GM12878 (cell line): ENCODE measurements around the gene TBC1D30. TPM values are rescaled to one million over a fixed set of nuclear protein-coding genes. Genes with fewer than 3 reads are reported as not detected.

ENCODE experiments used
- ATAC-seq: fragments of 200-7000 bp; cut with Tn5 transposase; 3 replicates; pipeline ENCODE4 v1.9.1; 2020; ENCODE audit warnings: mild to moderate bottlenecking, moderate library complexity
- BruUV-seq: library from RNA; stranded (reverse); fragments of 400-500 nt; replicated peaks from 2 replicates; lab custom pipeline; 2021; lab: Mats Ljungman, UMichigan
- CTCF ChIA-PET: fragments of 300-600 bp; sonication (Branson Sonifier 250); formaldehyde crosslinking; extraction: SDS; loops from one replicate; lab custom pipeline; 2021; ENCODE audit warnings: inconsistent platforms; lab: Yijun Ruan, JAX
- POLR2A ChIA-PET: fragments of 350-600 bp; formaldehyde crosslinking; extraction: SDS; loops from one replicate; lab custom pipeline; 2021; ENCODE audit warnings: inconsistent platforms; lab: Charles Lee
- RAD21 ChIA-PET: fragments of 300-600 bp; sonication (Branson Sonifier 250); formaldehyde crosslinking; loops from one replicate; lab custom pipeline; 2023; ENCODE audit warnings: antibody characterized with exemption; ENCODE audit not compliant: unreplicated experiment; lab: Charles Lee
- SMC1A ChIA-PET: fragments of 300-600 bp; sonication (Branson Sonifier 250); formaldehyde crosslinking; loops from one replicate; lab custom pipeline; 2023; ENCODE audit not compliant: unreplicated experiment, uncharacterized antibody; lab: Charles Lee
- DNase-seq: peaks from one replicate; pipeline ENCODE4 v3.0.0-alpha.2; 2011; ENCODE audit warnings: low read depth, low spot score
- FAIRE-seq: peaks from 3 replicates; lab custom pipeline; 2011; peaks lifted over from hg19 to GRCh38; lab: Jason Lieb, UNC
- H2AFZ ChIP-seq: 2 replicates; pipeline ENCODE4 v1.6.0; 2011; ENCODE audit warnings: low read depth, low read length, control low read depth; ENCODE audit not compliant: control insufficient read depth
- H3K27ac ChIP-seq: 2 replicates; pipeline ENCODE4 v1.5.1; 2011; ENCODE audit warnings: control low read depth; ENCODE audit not compliant: control insufficient read depth, insufficient read depth
- H3K27me3 ChIP-seq, 2 experiments: replicated peaks in 1 of 2; 2 replicates each; pipeline versions ENCODE4 v1.6.0 to v1.6.1; 2011; ENCODE audit warnings: low read length in 1 of 2; ENCODE audit not compliant: control insufficient read depth in 2 of 2, insufficient read depth in 2 of 2
- H3K36me3 ChIP-seq, 2 experiments: 2 replicates each; pipeline ENCODE4 v1.5.1; 2011; ENCODE audit warnings: low read length in 1 of 2; ENCODE audit not compliant: control insufficient read depth in 2 of 2, insufficient read depth in 2 of 2
- H3K4me1 ChIP-seq: 2 replicates; pipeline ENCODE4 v1.6.1; 2011; ENCODE audit warnings: mild to moderate bottlenecking, low read length, moderate library complexity, mixed read lengths; ENCODE audit not compliant: control insufficient read depth, insufficient read depth
- H3K4me2 ChIP-seq: 2 replicates; pipeline ENCODE4 v1.6.0; 2011; ENCODE audit warnings: control low read depth; ENCODE audit not compliant: control insufficient read depth, insufficient read depth
- H3K4me3 ChIP-seq: fragments of 200-600 bp; sonication (generic); 2 replicates; pipeline ENCODE4 v1.5.1; 2016
- H3K79me2 ChIP-seq: 2 replicates; pipeline ENCODE4 v1.6.0; 2011; ENCODE audit warnings: low read length; ENCODE audit not compliant: control insufficient read depth, insufficient read depth
- H3K9ac ChIP-seq: 2 replicates; pipeline ENCODE4 v1.8.0; 2011; ENCODE audit warnings: low read length, control low read depth, mixed read lengths; ENCODE audit not compliant: control insufficient read depth, insufficient read depth
- H3K9me3 ChIP-seq: replicated peaks from 3 replicates; pipeline ENCODE4 v1.5.1; 2011; ENCODE audit warnings: mild to moderate bottlenecking, low read length; ENCODE audit not compliant: control insufficient read depth, insufficient read depth
- H4K20me1 ChIP-seq: 2 replicates; pipeline ENCODE4 v1.6.0; 2011; ENCODE audit not compliant: control insufficient read depth, insufficient read depth
- CTCF ChIP-seq, 3 experiments: IDR thresholded peaks in 2 of 3; conservative IDR thresholded peaks in 1 of 3; 2 replicates each; pipeline ENCODE4 v1.5.1; 2011; ENCODE audit warnings: low read depth in 3 of 3, low read length in 3 of 3, mild to moderate bottlenecking in 3 of 3, control low read depth in 2 of 3, moderate library complexity in 2 of 3, inconsistent platforms in 1 of 3, mixed read lengths in 1 of 3; ENCODE audit not compliant: control insufficient read depth in 2 of 3, insufficient read depth in 1 of 3; ENCODE audit errors: extremely low read depth in 1 of 3
- GABPA ChIP-seq: IDR thresholded peaks from 2 replicates; pipeline ENCODE4 v1.6.1; 2014; ENCODE audit warnings: antibody characterized with exemption, low read depth, mild to moderate bottlenecking, inconsistent platforms
- IKZF2 ChIP-seq, 2 experiments: fragments of 450-650 bp; IDR thresholded peaks; 2 replicates each; pipeline ENCODE4 v1.6.1; 2017; ENCODE audit warnings: mild to moderate bottlenecking in 2 of 2, moderate library complexity in 2 of 2
- JUNB ChIP-seq: IDR thresholded peaks from 2 replicates; pipeline ENCODE4 v1.6.1; 2016; ENCODE audit warnings: antibody characterized with exemption, mild to moderate bottlenecking
- RBBP5 ChIP-seq: fragments of 200-600 bp; sonication (generic); conservative IDR thresholded peaks from 2 replicates; pipeline ENCODE4 v1.6.1; 2016
- RCOR1 ChIP-seq: conservative IDR thresholded peaks from 2 replicates; pipeline ENCODE4 v1.6.1; 2012; ENCODE audit warnings: low read depth, low read length, improper control_type of control experiment
- SMAD1 ChIP-seq: fragments of 450-650 bp; IDR thresholded peaks from 2 replicates; pipeline ENCODE4 v1.6.1; 2018; ENCODE audit warnings: mild to moderate bottlenecking, low read depth; ENCODE audit not compliant: partially characterized antibody
- STAT3 ChIP-seq: IDR thresholded peaks from 2 replicates; pipeline ENCODE4 v1.6.1; 2011; ENCODE audit warnings: low read depth, low read length, improper control_type of control experiment
- SUZ12 ChIP-seq: fragments of 200-600 bp; sonication (generic); IDR thresholded peaks from one replicate; pipeline ENCODE4 v1.6.1; 2018; ENCODE audit warnings: antibody characterized with exemption, mild to moderate bottlenecking; ENCODE audit not compliant: unreplicated experiment
- TBL1XR1 ChIP-seq: IDR thresholded peaks from 2 replicates; pipeline ENCODE4 v1.6.1; 2012; ENCODE audit warnings: low read depth, low read length, improper control_type of control experiment
- YY1 ChIP-seq: IDR thresholded peaks from 2 replicates; pipeline ENCODE4 v1.6.1; 2011; ENCODE audit warnings: low read depth, mild to moderate bottlenecking, low read length
- WGBS: methylation state at CpG from one replicate; pipeline ENCODE4 v1.1.6; 2016; ENCODE audit warnings: low lambda C conversion rate; ENCODE audit not compliant: insufficient replicate concordance, insufficient coverage; ENCODE audit errors: missing lambda C conversion rate; 5-methylcytosine and 5-hydroxymethylcytosine counted together
- in situ Hi-C: fragments of 300-500 bp; cut with MboI; formaldehyde crosslinking; loops from 9 replicates; pipeline ENCODE4 v1.14.3; 2018; ENCODE audit warnings: mixed read lengths
- intact Hi-C: fragments of 100-400 bp; cut with micrococcal nuclease; formaldehyde crosslinking; loops from one replicate; pipeline ENCODE4 v1.14.2; 2022; ENCODE audit not compliant: unreplicated experiment
- polyA plus RNA-seq, 11 experiments: library from polyadenylated mRNA; depleted of rRNA in 4 of 11; unstranded in 6 of 11; stranded (reverse) in 5 of 11; fragments of >200 nt; fragmentation: Nextera tagmentation in 4 of 11; fragmentation: Illumina TruSeq in 1 of 11; extraction: Ambion mirVana in 4 of 11; extraction: Trizol in 1 of 11; gene quantifications; 1 replicate in 1 of 11; 2 replicates in 10 of 11; pipeline versions ENCODE4 v1.2.1 to v1.2.3, GENCODE V29; 2011 to 2016; ENCODE audit warnings: inconsistent platforms in 2 of 11, missing spikeins in 2 of 11, low read depth in 1 of 11
- total RNA-seq, 4 experiments: library from RNA; depleted of rRNA in 3 of 4; stranded (reverse); fragments of >200 nt in 3 of 4; fragmentation: Illumina TruSeq in 1 of 4; extraction: Trizol in 1 of 4; gene quantifications; 2 replicates each; pipeline versions ENCODE4 v1.2.1 to v1.2.3, GENCODE V29; 2013 to 2021
- TF ChIP-seq, protein P1 (sequence below): fragments of 450-650 bp; IDR thresholded peaks from 2 replicates; pipeline ENCODE4 v1.6.1; 2014; ENCODE audit warnings: mild to moderate bottlenecking
- TF ChIP-seq, protein P2 (sequence below): fragments of 450-650 bp; conservative IDR thresholded peaks from 2 replicates; pipeline ENCODE4 v1.6.1; 2017; ENCODE audit warnings: mild to moderate bottlenecking, moderate library complexity
- TF ChIP-seq, protein P3 (sequence below): fragments of 450-650 bp; IDR thresholded peaks from 2 replicates; pipeline ENCODE4 v1.6.1; 2018; ENCODE audit warnings: borderline replicate concordance, mild to moderate bottlenecking; ENCODE audit not compliant: partially characterized antibody

Gene TBC1D30
- total and polyA plus RNA-seq, 10 of the 15 experiments (the other 5 are each of a cell fraction or from before 2014, with no cell fraction given), result 1.2 to 23.3 (median 11.1) TPM

GRCh38 chr12:64893961-64894360 lies 69.5 kb downstream of the TBC1D30 start (continued):
- TF ChIP-seq, protein P1, sequence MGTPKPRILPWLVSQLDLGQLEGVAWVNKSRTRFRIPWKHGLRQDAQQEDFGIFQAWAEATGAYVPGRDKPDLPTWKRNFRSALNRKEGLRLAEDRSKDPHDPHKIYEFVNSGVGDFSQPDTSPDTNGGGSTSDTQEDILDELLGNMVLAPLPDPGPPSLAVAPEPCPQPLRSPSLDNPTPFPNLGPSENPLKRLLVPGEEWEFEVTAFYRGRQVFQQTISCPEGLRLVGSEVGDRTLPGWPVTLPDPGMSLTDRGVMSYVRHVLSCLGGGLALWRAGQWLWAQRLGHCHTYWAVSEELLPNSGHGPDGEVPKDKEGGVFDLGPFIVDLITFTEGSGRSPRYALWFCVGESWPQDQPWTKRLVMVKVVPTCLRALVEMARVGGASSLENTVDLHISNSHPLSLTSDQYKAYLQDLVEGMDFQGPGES, result no peak
- TF ChIP-seq YY1 (no peak), RBBP5 (no peak), JUNB (peak; percentile 52)

DNA sequence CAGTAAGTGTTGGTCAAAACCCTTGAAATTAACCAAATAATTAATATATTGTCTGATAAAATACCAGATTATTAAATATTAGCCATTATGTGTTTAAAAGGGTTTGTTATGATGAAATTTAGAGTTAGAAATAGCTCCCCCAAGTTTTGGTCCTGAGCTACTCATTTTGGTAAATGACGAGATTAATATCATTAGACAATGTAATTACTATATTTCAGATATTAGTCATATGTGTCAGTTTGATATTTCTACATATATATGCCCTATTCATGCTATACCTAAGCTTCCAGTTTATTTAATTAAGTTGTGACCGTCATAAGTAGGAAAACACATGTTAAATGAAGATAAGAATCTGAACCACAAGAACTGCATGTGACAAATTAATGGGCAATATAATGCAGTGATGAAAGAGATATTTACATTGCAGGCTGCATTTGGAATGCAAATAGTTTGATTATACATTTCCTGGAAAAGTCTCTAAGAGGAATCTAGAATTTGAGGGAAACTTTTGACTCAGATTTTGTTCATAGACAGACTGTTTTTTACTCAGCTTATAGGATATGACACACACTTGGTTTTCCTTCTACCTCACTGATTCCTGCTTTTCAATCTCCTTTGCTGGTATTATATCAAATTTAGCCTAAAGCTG lies 70.5 kb downstream of the TBC1D30 start:
- Histone ChIP-seq H3K4me1 (peaks cover under 1% of the 10 kb centered on the region; the same call in 1 of the 2 replicates), H3K9ac (no peak overlapping the region), H3K36me3 (no peaks in the 10 kb centered on the region), H2AFZ (no peak overlapping the region), H3K27me3 (no peaks in the 10 kb centered on the region), H3K9me3 (no peaks in the 10 kb centered on the region), H4K20me1 (no peaks in the 10 kb centered on the region), H3K4me3 (no peak overlapping the region), H3K4me2 (no peak overlapping the region), H3K79me2 (no peaks in the 10 kb centered on the region), H3K27ac (no peak overlapping the region)
- ATAC-seq, result peak; percentile 17; the same call in 2 of the 3 replicates
- in situ Hi-C loops, result loop anchor here (5.0 to 10.0 kb wide), 4 partner anchors 93 to 1210 kb away; no protein-coding TSS in a partner anchor
- ChIA-PET POLR2A (interaction anchor here (0.7 to 0.8 kb wide), 2 partner anchors 18 to 100 kb away, joined by 3 read pairs; no protein-coding TSS in a partner anchor), SMC1A (interaction anchor here (0.6 to 8.0 kb wide), 21 partner anchors 9 to 415 kb away, joined by 3 to 110 read pairs (median 5); no protein-coding TSS in a partner anchor), RAD21 (interaction anchor here (0.5 to 6.3 kb wide), 16 partner anchors 9 to 408 kb away, joined by 3 to 96 read pairs (median 4); no protein-coding TSS in a partner anchor), CTCF (interaction anchor here (0.7 to 14.2 kb wide), 15 partner anchors 8 to 339 kb away, joined by 3 to 192 read pairs (median 5); partner anchors contain the start of gene WIF1)
- WGBS, result 4% methylated on average over 2 of the region's 2 CpGs
- FAIRE-seq, result no peak
- no peak for DNase-seq
- BruUV-seq, result no TSS peak
- intact Hi-C loops, result loop anchor here (5.0 kb wide), 2 partner anchors 82 to 387 kb away; no protein-coding TSS in a partner anchor
- no peak for TF ChIP-seq SUZ12
- TF ChIP-seq STAT3, result no peak
- TF ChIP-seq CTCF (IDR thresholded peaks at IDR 0.05 in 2 of 3, conservative IDR thresholded peaks at IDR 0.05 in 1 of 3; ENCODE audit: control insufficient read depth in 2 of 3, extremely low read depth in 1 of 3, insufficient read depth in 1 of 3, low read depth in 3 of 3, low read length in 3 of 3), result no peak
- TF ChIP-seq RCOR1, result no peak
- TF ChIP-seq SMAD1, result no peak
- TF ChIP-seq, protein P2, sequence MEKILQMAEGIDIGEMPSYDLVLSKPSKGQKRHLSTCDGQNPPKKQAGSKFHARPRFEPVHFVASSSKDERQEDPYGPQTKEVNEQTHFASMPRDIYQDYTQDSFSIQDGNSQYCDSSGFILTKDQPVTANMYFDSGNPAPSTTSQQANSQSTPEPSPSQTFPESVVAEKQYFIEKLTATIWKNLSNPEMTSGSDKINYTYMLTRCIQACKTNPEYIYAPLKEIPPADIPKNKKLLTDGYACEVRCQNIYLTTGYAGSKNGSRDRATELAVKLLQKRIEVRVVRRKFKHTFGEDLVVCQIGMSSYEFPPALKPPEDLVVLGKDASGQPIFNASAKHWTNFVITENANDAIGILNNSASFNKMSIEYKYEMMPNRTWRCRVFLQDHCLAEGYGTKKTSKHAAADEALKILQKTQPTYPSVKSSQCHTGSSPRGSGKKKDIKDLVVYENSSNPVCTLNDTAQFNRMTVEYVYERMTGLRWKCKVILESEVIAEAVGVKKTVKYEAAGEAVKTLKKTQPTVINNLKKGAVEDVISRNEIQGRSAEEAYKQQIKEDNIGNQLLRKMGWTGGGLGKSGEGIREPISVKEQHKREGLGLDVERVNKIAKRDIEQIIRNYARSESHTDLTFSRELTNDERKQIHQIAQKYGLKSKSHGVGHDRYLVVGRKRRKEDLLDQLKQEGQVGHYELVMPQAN, result no peak
- peak; percentile 21; the same call in 1 of the 2 replicates for TF ChIP-seq GABPA
- TF ChIP-seq IKZF2 (IDR thresholded peaks at IDR 0.05), result no peak
- TF ChIP-seq, protein P3, sequence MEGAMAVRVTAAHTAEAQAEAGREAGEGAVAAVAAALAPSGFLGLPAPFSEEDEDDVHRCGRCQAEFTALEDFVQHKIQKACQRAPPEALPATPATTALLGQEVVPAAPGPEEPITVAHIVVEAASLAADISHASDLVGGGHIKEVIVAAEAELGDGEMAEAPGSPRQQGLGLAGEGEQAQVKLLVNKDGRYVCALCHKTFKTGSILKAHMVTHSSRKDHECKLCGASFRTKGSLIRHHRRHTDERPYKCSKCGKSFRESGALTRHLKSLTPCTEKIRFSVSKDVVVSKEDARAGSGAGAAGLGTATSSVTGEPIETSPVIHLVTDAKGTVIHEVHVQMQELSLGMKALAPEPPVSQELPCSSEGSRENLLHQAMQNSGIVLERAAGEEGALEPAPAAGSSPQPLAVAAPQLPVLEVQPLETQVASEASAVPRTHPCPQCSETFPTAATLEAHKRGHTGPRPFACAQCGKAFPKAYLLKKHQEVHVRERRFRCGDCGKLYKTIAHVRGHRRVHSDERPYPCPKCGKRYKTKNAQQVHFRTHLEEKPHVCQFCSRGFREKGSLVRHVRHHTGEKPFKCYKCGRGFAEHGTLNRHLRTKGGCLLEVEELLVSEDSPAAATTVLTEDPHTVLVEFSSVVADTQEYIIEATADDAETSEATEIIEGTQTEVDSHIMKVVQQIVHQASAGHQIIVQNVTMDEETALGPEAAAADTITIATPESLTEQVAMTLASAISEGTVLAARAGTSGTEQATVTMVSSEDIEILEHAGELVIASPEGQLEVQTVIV, result no peak
- no peak for TF ChIP-seq TBL1XR1
